Osteoblast (primary cell): ENCODE measurements around the gene MELK. TPM values are rescaled to one million over a fixed set of nuclear protein-coding genes. Genes with fewer than 3 reads are reported as not detected.

ENCODE experiments used
- DNase-seq: peaks from one replicate; pipeline ENCODE4 v3.0.0; 2011; ENCODE audit warnings: low spot score, mixed read lengths; ENCODE audit not compliant: insufficient read length; ENCODE audit errors: missing footprints
- H2AFZ ChIP-seq: 2 replicates; pipeline ENCODE4 v1.6.0; 2011; ENCODE audit warnings: mild to moderate bottlenecking, low read length
- H3K27ac ChIP-seq: 2 replicates; pipeline ENCODE4 v1.5.1; 2011; ENCODE audit warnings: mild to moderate bottlenecking, low read depth, low read length, moderate library complexity
- H3K27me3 ChIP-seq: 2 replicates; pipeline ENCODE4 v1.6.0; 2012; ENCODE audit warnings: mild to moderate bottlenecking, control low read depth, inconsistent platforms, low read length, moderate library complexity; ENCODE audit not compliant: insufficient read depth
- H3K36me3 ChIP-seq: 2 replicates; pipeline ENCODE4 v1.5.1; 2011; ENCODE audit warnings: mild to moderate bottlenecking, low read length, control low read depth, moderate library complexity; ENCODE audit not compliant: insufficient read depth
- H3K4me1 ChIP-seq: 2 replicates; pipeline ENCODE4 v1.5.1; 2011; ENCODE audit warnings: mild to moderate bottlenecking, low read length, control low read depth, moderate library complexity; ENCODE audit not compliant: insufficient read depth
- H3K4me2 ChIP-seq: 2 replicates; pipeline ENCODE4 v1.6.0; 2011; ENCODE audit warnings: mild to moderate bottlenecking, low read length; ENCODE audit not compliant: insufficient read depth
- H3K4me3 ChIP-seq: fragments of 200-600 bp; sonication (generic); 3 replicates; pipeline ENCODE4 v1.5.1; 2012; ENCODE audit warnings: mild to moderate bottlenecking, low read length, inconsistent platforms; ENCODE audit not compliant: insufficient read depth
- H3K79me2 ChIP-seq: 2 replicates; pipeline ENCODE4 v1.6.0; 2012; ENCODE audit warnings: mild to moderate bottlenecking, low read length, control low read depth, inconsistent platforms; ENCODE audit not compliant: insufficient read depth
- H3K9me3 ChIP-seq: 2 replicates; pipeline ENCODE4 v1.5.1; 2011; ENCODE audit warnings: low read depth, low read length, control low read depth
- H4K20me1 ChIP-seq: 2 replicates; pipeline ENCODE4 v1.6.0; 2012; ENCODE audit warnings: mild to moderate bottlenecking, low read length, control low read depth; ENCODE audit not compliant: insufficient read depth
- total RNA-seq: library from RNA; depleted of rRNA; stranded (reverse); fragments of >200 nt; gene quantifications from 2 replicates; pipeline ENCODE4 v1.2.3, GENCODE V29; 2012
- TF ChIP-seq, protein P1 (sequence below): IDR thresholded peaks from 2 replicates; pipeline ENCODE4 v1.5.1; 2011; ENCODE audit warnings: mild to moderate bottlenecking, low read depth, low read length, moderate library complexity; ENCODE audit errors: extremely low read depth

The MELK gene
- total RNA-seq, 1 donor: 8.3 TPM

DNA sequence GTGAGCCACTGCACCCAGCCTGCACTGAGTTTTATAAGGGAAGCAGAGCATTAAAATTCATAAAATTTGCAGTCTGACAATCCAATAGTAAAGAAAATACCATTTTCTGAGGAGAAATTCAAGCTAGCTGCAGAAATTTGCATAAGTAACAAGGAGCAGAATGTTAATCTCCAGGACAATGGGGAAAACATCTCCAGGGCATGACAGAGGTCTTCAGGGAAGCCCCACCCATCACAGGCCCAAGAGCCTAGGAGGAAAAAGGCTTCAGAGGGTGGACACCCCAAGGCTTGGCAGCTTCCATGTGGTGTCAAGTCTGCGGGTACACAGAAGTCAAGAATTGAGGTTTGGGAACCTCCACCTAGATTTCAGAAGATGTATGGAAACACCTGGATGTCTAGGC, 37.6 kb upstream of the MELK start:
- no peak overlapping the region for H3K4me2 ChIP-seq
- no peak for DNase-seq
- H4K20me1 ChIP-seq: no peaks in the 10 kb centered on the region
- TF ChIP-seq, protein P1, sequence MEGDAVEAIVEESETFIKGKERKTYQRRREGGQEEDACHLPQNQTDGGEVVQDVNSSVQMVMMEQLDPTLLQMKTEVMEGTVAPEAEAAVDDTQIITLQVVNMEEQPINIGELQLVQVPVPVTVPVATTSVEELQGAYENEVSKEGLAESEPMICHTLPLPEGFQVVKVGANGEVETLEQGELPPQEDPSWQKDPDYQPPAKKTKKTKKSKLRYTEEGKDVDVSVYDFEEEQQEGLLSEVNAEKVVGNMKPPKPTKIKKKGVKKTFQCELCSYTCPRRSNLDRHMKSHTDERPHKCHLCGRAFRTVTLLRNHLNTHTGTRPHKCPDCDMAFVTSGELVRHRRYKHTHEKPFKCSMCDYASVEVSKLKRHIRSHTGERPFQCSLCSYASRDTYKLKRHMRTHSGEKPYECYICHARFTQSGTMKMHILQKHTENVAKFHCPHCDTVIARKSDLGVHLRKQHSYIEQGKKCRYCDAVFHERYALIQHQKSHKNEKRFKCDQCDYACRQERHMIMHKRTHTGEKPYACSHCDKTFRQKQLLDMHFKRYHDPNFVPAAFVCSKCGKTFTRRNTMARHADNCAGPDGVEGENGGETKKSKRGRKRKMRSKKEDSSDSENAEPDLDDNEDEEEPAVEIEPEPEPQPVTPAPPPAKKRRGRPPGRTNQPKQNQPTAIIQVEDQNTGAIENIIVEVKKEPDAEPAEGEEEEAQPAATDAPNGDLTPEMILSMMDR: no peak
- peaks cover 8% of the 10 kb centered on the region for H3K27me3 ChIP-seq
- H3K36me3 ChIP-seq: no peaks in the 10 kb centered on the region
- H2AFZ ChIP-seq: no peak overlapping the region
- no peak overlapping the region for H3K27ac ChIP-seq
- H3K4me1 ChIP-seq: no peaks in the 10 kb centered on the region
- no peak overlapping the region for H3K4me3 ChIP-seq
- H3K9me3 ChIP-seq: no peaks in the 10 kb centered on the region
- no peaks in the 10 kb centered on the region for H3K79me2 ChIP-seq

DNA sequence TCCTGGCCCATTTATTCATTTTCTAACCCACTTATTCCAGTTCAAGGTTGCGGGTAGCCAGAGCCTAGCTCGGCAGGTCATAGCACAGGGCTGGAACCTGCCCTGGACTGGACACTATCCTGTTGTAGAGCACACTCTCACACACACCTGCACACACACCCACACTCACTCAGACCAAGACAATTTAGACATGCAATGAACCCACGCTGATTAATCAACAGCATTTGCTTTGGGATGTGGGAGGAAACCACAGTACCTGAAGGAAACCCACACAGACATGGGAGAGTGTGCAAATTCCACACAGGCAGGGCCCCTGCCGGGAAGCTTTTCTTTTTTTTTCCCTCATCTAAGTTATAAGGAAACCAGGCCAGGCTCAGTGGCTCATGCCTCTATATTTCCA, 34.8 kb upstream of the MELK start:
- Histone ChIP-seq H3K27me3 (no peaks in the 10 kb centered on the region), H3K27ac (no peak overlapping the region), H3K79me2 (no peaks in the 10 kb centered on the region), H3K4me2 (no peak overlapping the region), H3K9me3 (no peaks in the 10 kb centered on the region), H2AFZ (no peak overlapping the region), H3K36me3 (no peaks in the 10 kb centered on the region), H4K20me1 (no peaks in the 10 kb centered on the region), H3K4me1 (no peaks in the 10 kb centered on the region), H3K4me3 (no peak overlapping the region)
- no peak for DNase-seq
- TF ChIP-seq, protein P1: no peak

DNA sequence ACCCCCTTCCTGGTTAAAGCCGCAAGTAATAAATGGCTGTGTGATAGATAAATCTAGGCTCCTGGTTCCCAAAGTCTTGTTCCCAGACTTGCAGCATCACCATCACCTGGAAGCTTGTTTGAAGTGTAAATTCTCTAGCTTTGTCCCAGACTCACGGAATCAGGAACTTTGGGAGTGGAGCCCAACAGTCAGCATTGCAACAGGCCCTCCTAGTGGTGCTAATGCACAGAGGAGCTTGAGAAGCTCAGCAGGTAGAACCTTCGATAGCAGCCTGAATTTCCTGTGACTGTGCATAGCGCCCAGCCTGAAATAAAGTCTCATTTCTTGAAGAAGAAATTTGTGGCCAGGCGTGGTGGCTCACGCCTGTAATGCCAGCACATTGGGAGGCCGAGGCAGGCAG, 30.3 kb upstream of the MELK start:
- Histone ChIP-seq H3K27me3 (no peaks in the 10 kb centered on the region), H3K36me3 (no peaks in the 10 kb centered on the region), H3K9me3 (no peaks in the 10 kb centered on the region), H2AFZ (no peak overlapping the region), H3K4me2 (no peak overlapping the region), H3K27ac (no peak overlapping the region), H3K4me3 (no peak overlapping the region), H4K20me1 (no peaks in the 10 kb centered on the region), H3K4me1 (no peaks in the 10 kb centered on the region), H3K79me2 (no peaks in the 10 kb centered on the region)
- DNase-seq: peak; percentile 9
- TF ChIP-seq, protein P1: no peak

DNA sequence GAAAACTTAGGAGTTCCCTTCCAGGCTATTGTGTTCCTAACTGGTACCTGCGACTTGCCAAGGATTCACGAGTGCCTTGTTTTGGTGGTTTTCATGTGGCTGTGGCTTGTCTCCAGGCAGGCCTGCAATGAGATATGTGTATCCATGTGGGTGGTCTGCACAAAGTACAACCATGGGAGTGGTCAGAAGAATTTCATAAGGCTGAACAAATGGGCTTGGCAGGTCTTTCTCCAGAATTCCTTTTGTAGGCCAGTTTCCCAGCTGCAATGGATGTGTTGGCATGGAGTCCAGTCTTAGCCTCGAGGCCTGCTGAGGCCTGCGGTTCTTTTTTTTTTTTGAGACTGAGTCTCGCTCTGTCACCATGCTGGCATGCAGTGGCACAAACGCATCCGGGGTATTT, 28.8 kb upstream of the MELK start:
- DNase-seq: no peak
- Histone ChIP-seq H3K9me3 (no peaks in the 10 kb centered on the region), H3K4me2 (no peak overlapping the region), H3K4me3 (no peak overlapping the region), H4K20me1 (no peaks in the 10 kb centered on the region), H3K4me1 (no peaks in the 10 kb centered on the region), H3K36me3 (no peaks in the 10 kb centered on the region), H3K27me3 (no peaks in the 10 kb centered on the region), H3K79me2 (no peaks in the 10 kb centered on the region), H3K27ac (no peak overlapping the region), H2AFZ (no peak overlapping the region)
- TF ChIP-seq, protein P1: no peak
